Frontal cortex (tissue), 4 donors: ENCODE measurements around the gene GSTK1. TPM values are rescaled to one million over a fixed set of nuclear protein-coding genes. Genes with fewer than 3 reads are reported as not detected.
"Not testable (repeated sequence)": the region's sequence is repeated elsewhere in the genome, so short reads cannot be mapped to it uniquely, and the experiment has no call there.

ENCODE experiments used
- DNase-seq, 2 donors: peaks; one replicate each; pipeline ENCODE4 v3.0.0; 2012; ENCODE audit warnings: low spot score in 2 of 2
- FAIRE-seq: peaks from 2 replicates; lab custom pipeline; 2012; peaks lifted over from hg19 to GRCh38; lab: Jason Lieb, UNC
- total RNA-seq: library from RNA; depleted of rRNA; stranded (reverse); fragments of >200 nt; gene quantifications from one replicate; pipeline ENCODE4 v1.2.3, GENCODE V29; 2014
- donor health status: control.
- donor health status: control.
- donor health status: control.

Gene GSTK1
- 24.9 TPM for total RNA-seq

DNA sequence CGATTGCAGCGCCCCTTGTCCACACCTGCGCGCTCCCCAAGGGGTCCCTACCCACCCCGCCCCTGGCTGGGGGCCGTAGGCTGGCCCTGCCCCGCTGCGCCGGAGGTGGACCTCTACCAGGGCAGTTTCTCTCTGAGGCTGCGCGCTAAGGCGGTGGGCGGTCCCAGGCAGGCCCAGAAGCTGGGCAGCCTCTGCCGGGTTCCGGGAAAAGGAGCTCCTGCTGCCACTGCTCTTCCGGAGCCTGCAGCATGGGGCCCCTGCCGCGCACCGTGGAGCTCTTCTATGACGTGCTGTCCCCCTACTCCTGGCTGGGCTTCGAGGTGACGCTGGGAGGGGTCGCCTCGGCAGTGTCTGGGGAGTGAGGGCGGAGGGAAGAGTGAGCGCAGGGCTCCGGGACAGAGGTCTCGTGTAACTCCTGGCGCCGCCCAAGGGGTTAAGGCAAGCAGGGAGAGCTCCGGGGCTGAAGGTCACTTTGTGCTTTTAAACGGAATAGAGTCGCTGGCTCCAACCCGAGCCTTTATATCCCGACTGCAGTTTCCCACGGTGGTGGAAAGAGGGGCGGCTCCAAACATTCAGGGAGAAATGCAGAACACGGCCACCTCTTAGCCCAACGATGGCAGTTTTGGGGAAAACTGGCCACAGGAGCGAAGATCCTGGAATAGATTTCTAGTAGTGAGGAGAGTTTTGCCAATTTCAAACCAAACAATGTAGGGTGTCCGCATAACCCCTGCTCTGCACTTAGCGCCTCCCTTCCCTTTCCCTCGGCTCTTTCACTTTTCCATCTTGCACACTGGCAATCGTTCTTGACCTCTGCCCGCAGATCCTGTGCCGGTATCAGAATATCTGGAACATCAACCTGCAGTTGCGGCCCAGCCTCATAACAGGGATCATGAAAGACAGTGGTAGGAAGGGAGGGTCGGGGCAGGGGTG lies at the start of gene GSTK1:
Gene GSTK1, plus strand, starts transcription at position 176 of the 930 bp plus-strand sequence. Its CDS starts 73 bp downstream, at position 249.
- peak; percentile 48 to 79 for DNase-seq

DNA sequence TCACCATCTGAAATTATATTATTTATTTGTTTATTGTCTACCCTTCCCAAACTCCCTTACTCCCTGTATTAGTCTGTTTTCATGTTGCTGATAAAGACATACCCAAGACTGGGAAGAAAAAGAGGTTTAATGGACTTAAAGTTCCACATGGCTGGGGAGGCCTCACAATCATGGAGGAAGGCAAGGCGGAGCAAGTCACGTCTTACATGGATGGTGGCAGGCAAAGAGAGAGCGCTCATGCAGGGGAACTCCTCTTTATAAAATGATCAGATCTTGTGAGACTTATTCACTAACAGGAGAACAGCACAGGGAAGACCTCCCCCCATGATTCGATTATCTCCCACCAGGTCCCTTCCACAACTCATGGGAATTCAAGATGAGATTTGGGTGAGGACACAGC lies 49.8 kb upstream of the GSTK1 start:
- DNase-seq, FAIRE-seq: not testable (repeated sequence)

More for the DNA sequence above, at the start of gene GSTK1:
- FAIRE-seq = no peak

DNA sequence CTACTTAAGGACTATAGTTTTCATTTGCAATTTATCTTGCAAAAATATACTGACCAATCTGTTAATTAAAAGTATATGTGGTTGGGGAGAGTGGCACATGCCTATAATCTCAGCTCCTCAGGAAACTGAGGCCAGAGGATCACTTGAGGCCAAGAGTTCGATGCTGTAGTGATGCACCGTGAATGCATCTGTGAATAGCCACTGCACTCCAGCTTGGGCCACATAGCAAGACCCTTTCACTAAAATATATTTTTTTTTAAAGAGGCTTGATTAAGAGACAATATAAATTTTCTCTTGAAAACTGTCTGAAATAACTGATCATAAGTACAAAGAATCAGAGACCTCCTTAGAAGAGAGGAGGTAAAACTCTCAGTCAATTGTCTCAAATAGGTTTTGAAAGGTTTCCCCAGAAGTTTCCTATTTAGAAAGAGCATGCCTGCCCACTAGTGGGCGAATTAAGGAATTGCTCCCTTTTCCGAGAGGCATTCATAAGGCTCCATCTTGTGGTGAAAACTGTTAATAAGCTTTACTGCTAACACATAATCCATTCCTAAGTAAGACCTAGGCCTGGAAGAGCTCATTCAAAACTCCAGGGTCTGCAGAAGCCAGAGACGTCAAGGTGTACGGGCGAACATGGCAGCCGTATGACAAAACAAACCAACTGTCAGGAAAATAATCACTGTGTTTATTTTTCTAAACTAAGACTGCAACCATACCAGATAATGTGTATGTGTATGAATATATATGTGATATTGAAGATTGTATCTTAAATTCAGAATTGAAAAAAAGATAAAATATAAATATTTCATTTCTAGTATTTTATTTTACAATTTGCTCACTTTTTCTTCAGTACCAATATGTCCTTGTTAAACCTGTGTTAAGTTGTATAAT lies 48.2 kb upstream of the GSTK1 start:
- FAIRE-seq (peak; percentile 93), DNase-seq (peak; percentile 49 to 68)

GRCh38 chr7:143216151-143216550 lies 47.1 kb upstream of the GSTK1 start:
- DNase-seq = no peak

GRCh38 chr7:143216686-143217085 lies 46.6 kb upstream of the GSTK1 start:
- FAIRE-seq (no peak), DNase-seq (no peak)

More at GRCh38 chr7:143216151-143216550, 47.1 kb upstream of the GSTK1 start:
- FAIRE-seq = no peak

GRCh38 chr7:143217806-143218205 lies 45.4 kb upstream of the GSTK1 start:
- DNase-seq = no peak
- FAIRE-seq = no peak

- DNase-seq (no peak), FAIRE-seq (no peak)
Measured at GRCh38 chr7:143221286-143221685, 42.0 kb upstream of the GSTK1 start.

- no peak for FAIRE-seq
Measured at GRCh38 chr7:143221737-143222136, 41.5 kb upstream of the GSTK1 start, which contains the start of gene TAS2R40. Gene TAS2R40, plus strand, starts transcription at chr7:143222037. Its CDS starts 42 bp downstream, at chr7:143222079.

GRCh38 chr7:143222782-143223181 lies 40.5 kb upstream of the GSTK1 start:
- no peak for DNase-seq
- FAIRE-seq = no peak

More at GRCh38 chr7:143221737-143222136, 41.5 kb upstream of the GSTK1 start, which contains the start of gene TAS2R40:
- DNase-seq = no peak

DNA sequence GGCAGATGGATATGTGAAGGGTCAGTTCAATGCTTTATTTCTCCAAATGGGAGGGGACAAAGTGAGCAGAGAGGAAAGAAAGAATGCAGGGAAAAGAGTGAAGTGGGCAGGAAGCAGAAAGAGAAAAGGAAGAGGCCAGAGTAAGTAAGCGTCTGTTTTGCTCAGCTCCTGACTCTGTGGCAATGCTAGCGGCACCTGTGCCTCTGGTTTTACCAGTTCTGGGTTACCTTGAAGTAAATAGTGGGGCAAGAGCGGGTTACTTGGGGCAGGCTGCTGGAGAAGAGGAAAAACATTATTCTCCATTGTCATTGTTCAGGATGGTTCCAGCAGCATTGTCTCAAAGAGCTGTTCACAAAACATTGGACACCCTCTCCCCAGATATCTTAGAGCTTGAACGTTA lies 39.5 kb upstream of the GSTK1 start:
- no peak for FAIRE-seq
- DNase-seq = no peak

DNA sequence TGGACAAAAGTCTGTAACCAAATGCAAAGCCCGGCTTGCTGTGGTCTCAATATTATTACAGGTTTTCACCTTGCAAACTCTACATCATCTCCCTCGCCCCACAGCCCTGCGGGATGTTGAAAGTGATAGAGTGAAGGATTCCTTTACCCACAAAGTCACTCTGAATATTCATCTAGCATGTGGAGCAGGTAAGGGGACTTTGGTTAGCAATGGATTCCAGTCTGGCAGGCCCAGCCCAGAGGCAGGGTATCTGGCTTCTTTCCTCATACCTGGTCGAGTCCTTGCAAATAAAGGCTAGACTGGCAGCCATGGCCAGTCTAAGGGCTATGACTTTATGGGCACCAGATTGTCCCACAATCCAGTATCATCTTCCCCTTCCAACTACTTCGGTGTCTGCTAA lies 38.2 kb upstream of the GSTK1 start:
- FAIRE-seq = no peak

GRCh38 chr7:143227806-143228205 lies 35.4 kb upstream of the GSTK1 start:
- FAIRE-seq (no peak), DNase-seq (no peak)

More for the DNA sequence above, 38.2 kb upstream of the GSTK1 start:
- no peak for DNase-seq

GRCh38 chr7:143229054-143229790 lies 34.0 kb upstream of the GSTK1 start:
- DNase-seq (no peak), FAIRE-seq (no peak)

- no peak for DNase-seq
- no peak for FAIRE-seq
Measured at GRCh38 chr7:143230602-143231457, 32.4 kb upstream of the GSTK1 start.

- FAIRE-seq = no peak
- DNase-seq = no peak
Measured at GRCh38 chr7:143233816-143234532, 29.3 kb upstream of the GSTK1 start.

DNA sequence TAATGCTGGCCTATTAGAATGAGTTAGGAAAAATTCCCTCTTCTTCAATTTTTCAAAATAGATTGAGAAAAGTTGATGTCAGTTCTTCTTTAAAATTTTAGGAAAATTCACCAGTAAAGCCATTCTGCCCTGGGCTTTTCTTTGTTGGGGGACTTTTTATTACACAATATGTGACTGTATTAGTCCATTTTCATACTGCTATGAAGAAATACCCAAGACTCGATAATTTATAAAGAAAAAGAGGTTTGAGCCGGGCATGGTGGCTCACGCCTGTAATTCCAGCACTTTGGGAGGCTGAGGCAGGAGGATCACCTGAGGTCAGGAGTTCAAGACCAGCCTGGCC lies 28.7 kb upstream of the GSTK1 start:
- no peak for DNase-seq
- no peak for FAIRE-seq

DNA sequence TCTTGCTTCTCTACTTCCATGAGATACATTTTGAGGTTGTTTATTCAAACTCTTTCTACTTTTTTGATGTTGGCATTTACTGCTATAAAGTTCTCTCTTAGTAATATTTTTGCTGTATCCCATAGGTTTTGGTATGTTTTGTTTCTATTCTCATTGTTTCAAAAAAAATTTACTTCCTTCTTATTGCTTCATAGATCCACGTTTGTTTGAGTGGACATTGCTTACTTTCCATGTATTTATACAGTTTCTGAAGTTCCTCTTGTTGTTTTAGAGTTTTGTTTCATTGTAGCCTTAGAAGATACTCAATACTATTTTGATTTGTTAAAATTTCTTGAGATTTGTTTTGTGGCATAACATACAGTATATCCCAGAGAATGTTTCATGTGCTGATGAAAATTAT lies 27.7 kb upstream of the GSTK1 start:
- DNase-seq (no peak), FAIRE-seq (no peak)

- DNase-seq (no peak), FAIRE-seq (no peak)
Measured at GRCh38 chr7:143236408-143236990, 26.7 kb upstream of the GSTK1 start.
